Adipose tissue (tissue), 3 donors: ENCODE results near the gene RASGEF1C. TPM values are rescaled to one million over a fixed set of nuclear protein-coding genes. Genes with fewer than 3 reads are reported as not detected.

Experiments
- H3K27ac ChIP-seq: one replicate; pipeline ENCODE4 v1.5.1; 2013; ENCODE audit warnings: low read depth, low read length
- WGBS, 3 donors: extraction: QIAGEN DNeasy Blood & Tissue Kit; methylation state at CpG; one replicate each; pipeline ENCODE4 v1.1.7; 2013; 5-methylcytosine and 5-hydroxymethylcytosine counted together
- polyA plus RNA-seq, 3 donors: library from polyadenylated mRNA; stranded (reverse); fragments of 200-250 nt; gene quantifications; one replicate each; pipeline ENCODE4 v1.2.3, GENCODE V29; 2013
- donor health status: healthy with polysubstance abuse.
- donor health status: Bipolar disorder and iron deficiency.
- donor health status: healthy.

Gene RASGEF1C
- polyA plus RNA-seq, 3 donors = 0.09 TPM; not detected in 1

DNA sequence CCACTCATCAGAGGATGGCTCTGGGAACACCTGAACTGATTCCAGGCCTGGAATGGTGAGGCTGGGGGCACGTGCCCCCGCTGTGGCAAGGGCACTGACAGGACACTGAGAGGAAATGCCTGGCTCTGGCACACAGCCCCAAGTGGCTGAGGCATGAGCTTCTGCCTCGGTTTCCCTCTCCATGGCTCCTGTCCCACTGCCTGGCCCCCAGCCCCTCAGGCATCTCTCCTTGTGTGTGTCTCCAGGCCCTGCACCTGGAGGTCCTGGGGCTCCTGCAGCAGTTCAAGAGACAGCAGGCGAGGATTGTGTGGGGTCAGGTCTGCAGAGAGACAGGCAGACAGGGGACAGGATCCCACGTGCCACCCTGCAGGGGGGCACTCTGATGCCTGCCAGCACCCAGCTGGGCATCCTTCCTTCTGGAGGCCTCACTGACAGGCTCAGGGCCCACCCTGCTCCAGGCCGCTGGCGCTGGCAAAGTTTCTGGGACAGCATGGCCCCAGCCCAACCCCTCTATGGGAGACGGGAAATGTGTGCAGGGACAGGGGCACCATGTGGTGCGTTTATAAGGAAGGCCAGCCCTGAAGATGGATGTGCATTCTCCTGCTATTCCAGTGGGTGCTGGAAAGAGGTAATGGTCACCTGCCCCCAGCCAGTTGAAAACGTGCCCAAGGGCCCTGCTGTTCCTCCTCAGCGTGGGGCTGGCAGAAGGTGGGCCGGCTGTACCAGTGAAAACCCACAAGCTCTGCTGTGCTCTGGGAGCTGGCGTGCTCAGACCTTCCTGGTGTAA, 66.0 kb downstream of the RASGEF1C start:
- no peak overlapping the region for H3K27ac ChIP-seq
- 73 to 78% (median 78%) methylated on average over 13 of the region's 13 CpGs for WGBS, 3 donors

DNA sequence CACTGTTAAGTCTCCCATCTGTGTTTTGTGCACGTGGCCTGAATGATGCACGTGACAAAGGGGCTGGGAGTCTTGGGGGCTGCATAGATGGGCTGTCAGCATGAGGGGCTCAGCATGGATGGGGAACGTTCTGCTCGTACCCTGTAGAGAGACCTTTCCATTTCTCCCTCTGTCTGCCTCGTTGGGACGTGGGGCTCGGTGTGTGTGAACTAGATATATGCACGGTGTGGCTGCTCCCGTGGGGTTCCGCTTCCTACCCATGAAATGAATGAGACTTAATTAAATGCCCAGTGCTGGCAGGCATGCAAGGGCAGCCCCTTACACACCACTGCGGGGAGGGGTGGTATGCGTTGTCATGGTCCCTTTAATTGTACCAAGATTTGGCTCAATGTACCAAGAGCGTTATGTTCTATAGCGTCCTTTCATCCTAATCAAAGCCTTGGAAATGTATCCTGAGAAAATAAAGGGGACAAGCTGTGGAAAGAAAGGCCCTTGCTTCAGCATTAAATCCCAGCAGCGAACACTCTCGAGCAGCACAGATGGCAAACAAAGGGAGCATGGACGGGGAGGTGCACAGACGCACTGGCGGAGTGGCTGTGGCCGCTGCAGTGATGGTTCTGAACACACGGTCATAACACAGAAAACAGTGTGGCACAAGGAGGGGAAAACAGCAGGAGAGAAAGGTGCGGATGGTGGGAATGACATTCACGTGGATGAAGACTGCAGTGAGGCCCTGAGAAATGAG, 66.8 kb downstream of the RASGEF1C start:
- 67 to 86% (median 79%) methylated on average over 23 of the region's 23 CpGs for WGBS, 3 donors
- no peak overlapping the region for H3K27ac ChIP-seq

- WGBS, 3 donors = 28 to 54% (median 50%) methylated on average over 14 of the region's 14 CpGs
- no peak overlapping the region for H3K27ac ChIP-seq
Measured at GRCh38 chr5:180141068-180141660, 67.8 kb downstream of the RASGEF1C start.

DNA sequence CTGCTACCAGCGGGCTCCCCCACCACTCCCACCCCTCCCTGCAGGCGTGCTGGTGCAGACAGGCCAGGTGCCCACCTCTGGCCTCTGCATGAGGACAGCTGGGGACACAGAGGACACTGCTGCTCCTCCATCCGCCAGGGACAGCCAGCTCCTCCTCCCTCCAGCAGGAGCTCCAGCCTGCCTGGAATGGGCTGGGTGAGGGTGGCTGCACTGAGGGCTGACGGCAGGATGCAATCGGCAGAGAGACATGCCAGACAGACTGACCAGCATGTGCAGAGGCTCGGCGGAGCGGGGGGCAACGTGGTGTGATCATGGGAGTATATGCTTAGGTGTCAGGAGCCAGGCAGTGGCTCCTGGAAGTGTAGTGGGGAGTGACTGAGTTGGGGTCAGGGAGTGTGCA, 68.4 kb downstream of the RASGEF1C start:
- WGBS, 3 donors = 51 to 60% (median 56%) methylated on average over 9 of the region's 9 CpGs

DNA sequence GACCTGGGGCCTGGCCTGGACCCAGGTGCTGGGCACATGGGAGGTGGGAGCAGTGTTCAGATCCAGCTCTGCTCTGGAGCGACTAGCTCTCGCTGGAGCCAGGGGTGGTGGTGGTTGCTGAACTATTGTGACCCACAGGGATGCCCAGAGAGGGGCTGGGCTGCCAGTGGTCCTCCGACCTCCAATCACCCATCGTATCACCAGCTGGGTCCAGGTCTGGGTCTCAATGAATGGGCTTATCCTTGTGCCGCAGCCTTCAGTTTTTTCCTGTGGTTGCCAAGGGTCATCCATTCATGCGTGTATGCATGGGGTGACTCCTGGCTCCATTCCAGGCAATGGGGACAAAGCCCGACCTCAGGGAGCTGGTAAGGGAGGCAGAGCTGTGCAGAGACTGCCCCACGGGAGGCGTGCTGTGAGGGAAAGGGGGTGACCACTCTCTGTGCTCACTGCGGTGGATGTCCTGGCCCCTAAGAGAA, 68.9 kb downstream of the RASGEF1C start:
- H3K27ac ChIP-seq = no peak overlapping the region
- WGBS, 3 donors = 72 to 75% (median 72%) methylated on average over 10 of the region's 10 CpGs

More for the DNA sequence above, 68.4 kb downstream of the RASGEF1C start:
- no peak overlapping the region for H3K27ac ChIP-seq

- H3K27ac ChIP-seq = no peak overlapping the region
- WGBS, 3 donors = 69 to 81% (median 74%) methylated on average over 6 of the region's 6 CpGs
Measured at GRCh38 chr5:180139731-180140055, 69.3 kb downstream of the RASGEF1C start.

GRCh38 chr5:180138976-180139730, 69.9 kb downstream of the RASGEF1C start:
- WGBS, 3 donors = 55 to 71% (median 66%) methylated on average over 11 of the region's 11 CpGs
- no peak overlapping the region for H3K27ac ChIP-seq

GRCh38 chr5:180138214-180138975, 70.6 kb downstream of the RASGEF1C start:
- H3K27ac ChIP-seq = no peak overlapping the region
- WGBS, 3 donors = 73 to 77% (median 73%) methylated on average over 12 of the region's 12 CpGs

DNA sequence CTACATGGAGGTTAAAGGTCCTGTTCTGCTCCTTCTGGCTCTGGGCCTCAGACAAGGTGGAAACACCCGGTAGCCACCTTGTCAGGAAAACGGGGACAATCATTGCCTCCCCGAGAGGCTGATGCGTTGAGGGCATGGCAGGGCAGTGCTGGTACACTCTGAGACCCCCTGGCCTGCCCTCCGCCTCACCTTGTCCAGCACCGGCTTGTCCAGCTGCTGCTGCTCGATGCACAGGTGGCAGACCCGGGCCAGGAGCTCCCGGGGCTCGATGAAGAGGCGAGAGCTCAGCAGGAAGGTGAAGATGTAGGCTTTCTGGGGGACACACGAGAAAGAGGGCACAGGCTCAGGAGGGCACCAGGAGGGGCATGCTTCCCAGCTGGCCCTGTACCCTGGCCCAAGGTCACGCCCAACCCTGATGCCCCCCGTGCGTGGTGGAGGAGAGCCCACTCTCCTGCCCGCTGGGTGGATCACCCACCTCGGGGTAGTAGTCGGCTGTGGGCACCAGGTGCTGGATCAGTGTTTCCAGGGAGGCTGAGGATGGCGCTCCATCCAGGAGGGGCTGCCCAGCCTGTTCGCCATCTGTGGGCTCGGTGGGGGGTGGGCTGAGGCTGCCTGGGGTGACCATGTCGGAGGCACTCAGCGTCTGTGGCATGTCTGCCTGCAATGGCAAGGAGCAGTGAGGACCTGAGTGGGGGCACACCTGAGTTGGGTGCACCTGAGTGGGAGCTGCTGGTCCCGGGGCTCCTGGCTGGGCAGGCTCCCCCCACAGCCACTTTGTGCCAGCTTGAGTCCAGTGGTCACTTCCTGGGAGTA, 71.4 kb downstream of the RASGEF1C start:
- 84 to 92% (median 90%) methylated on average over 20 to 24 of the region's 24 CpGs for WGBS, 3 donors
- H3K27ac ChIP-seq = no peak overlapping the region

GRCh38 chr5:180136630-180137381, 72.2 kb downstream of the RASGEF1C start:
- WGBS, 3 donors = 89 to 92% (median 91%) methylated on average over 37 to 38 of the region's 38 CpGs

DNA sequence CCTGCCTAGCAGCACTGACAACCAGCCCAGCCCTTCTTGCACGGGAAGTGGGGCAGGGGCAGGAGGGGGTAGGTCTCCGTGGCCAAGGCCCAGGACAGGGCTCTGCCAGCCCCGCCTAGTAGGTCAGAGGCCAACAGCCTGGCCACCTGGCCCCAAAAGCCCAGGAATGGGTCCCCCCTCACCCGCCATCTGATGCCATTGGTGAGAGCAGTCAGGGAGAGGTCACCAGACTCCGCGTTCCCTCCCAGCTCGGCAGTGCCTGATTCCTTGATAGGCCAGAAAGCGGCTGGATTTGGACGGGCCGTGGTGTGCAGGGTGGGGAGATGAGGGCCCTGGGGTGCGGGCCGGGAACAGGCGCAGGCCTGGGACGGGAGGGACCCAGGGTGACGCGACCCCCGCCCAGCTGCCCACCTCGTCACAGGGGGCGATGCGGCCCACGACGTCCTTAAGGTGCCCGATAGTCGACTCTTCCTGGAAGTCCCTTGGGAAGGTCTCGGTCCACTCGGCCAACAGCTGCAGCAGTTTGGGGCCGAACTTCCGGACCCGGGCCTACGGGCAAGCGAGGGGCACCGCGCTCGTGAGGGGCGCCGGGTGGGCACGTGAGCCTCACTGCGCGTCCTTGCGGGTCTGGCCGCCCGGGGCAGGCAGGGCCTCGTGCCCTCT, 72.9 kb downstream of the RASGEF1C start:
- WGBS, 3 donors = 93 to 95% (median 94%) methylated on average over 42 to 43 of the region's 43 CpGs

More at GRCh38 chr5:180136630-180137381, 72.2 kb downstream of the RASGEF1C start:
- H3K27ac ChIP-seq = no peak overlapping the region

DNA sequence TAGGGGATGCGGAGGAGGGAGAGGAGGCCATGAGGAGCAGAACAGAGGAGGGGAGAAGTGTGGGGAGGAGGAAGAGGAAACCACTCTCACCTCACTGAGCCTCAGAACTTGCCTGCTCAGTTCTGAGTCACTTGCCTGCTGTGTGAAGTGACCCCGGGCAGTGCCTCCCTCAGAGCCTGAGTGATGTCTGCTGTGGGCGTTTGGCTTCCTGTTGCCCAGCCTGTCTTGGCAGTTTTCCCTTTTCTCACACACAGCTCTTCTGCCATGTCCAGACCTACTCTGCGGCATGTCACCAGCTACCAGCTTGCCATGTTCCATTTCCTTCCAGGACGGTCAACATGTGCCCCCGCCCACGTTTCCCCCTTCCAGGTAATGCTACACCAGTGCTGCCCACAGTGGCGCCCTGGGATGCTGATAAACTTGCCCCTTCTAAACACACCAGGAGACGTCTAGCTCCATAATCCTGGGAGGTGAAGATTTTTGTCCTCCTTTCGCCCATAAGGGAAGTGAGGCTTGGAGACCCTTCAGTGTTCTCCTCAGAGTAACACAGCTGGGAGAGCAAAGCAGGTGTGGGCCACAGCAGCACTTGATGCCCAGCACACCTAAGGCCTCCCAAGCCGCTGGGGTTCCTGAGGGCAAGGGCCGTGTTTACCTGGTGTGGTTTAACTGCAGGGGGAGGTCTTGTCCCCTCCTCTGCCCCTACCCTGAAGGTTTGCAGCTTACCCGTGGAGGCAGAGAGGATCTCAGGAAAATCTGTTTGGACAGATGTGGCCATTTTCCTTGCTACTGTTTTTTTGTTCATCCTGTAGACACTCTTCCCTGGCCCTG, 73.7 kb downstream of the RASGEF1C start:
- no peak overlapping the region for H3K27ac ChIP-seq
- WGBS, 3 donors = 46 to 68% (median 53%) methylated on average over 13 of the region's 13 CpGs

More for the DNA sequence above, 72.9 kb downstream of the RASGEF1C start:
- H3K27ac ChIP-seq = no peak overlapping the region

GRCh38 chr5:180133971-180134508, 75.0 kb downstream of the RASGEF1C start:
- H3K27ac ChIP-seq = no peak overlapping the region
- 86 to 92% (median 86%) methylated on average over 9 of the region's 9 CpGs for WGBS, 3 donors

- H3K27ac ChIP-seq = no peak overlapping the region
- 74 to 91% (median 89%) methylated on average over 4 of the region's 4 CpGs for WGBS, 3 donors
Measured at GRCh38 chr5:180133551-180133950, 75.5 kb downstream of the RASGEF1C start.

DNA sequence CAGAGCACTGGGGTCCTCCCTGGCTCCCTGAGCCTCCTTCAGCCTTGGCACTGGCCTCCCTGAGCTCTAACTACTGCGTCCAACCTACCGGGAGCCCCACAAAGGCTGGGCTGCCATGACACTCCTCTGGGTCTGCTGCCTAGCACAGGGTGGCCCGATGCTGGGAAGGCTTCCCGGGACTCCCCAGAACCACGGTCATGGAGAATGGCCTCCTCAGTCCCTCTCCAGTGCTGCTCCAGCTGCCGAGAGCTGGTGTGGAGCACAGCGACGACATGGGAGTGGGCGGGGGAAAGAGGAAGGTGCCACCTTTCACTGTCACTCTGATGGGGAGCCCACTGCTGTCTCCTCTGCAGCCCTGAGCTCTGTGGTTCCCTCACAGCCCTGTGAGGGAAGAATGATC, 76.0 kb downstream of the RASGEF1C start:
- no peak overlapping the region for H3K27ac ChIP-seq
- WGBS, 3 donors = 75 to 85% (median 80%) methylated on average over 9 of the region's 9 CpGs
